CD4-positive, alpha-beta T cell (primary cell): Measurements from ENCODE around the gene PADI1. TPM values are rescaled to one million over a fixed set of nuclear protein-coding genes. Genes with fewer than 3 reads are reported as not detected.

Experiments used
- ATAC-seq: fragments of 200-7000 bp; cut with Tn5 transposase; one replicate; pipeline ENCODE4 v1.10.0; 2022; ENCODE audit warnings: mild to moderate bottlenecking; ENCODE audit not compliant: poor library complexity
- CTCF ChIA-PET: fragments of 350-600 bp; sonication (Branson Sonifier 250); formaldehyde crosslinking; loops from one replicate; lab custom pipeline; 2021; ENCODE audit warnings: antibody characterized with exemption, inconsistent platforms; lab: Charles Lee
- POLR2A ChIA-PET: fragments of 350-600 bp; sonication (Branson Sonifier 250); formaldehyde crosslinking; loops from one replicate; lab custom pipeline; 2021; ENCODE audit warnings: antibody characterized with exemption, inconsistent platforms; lab: Charles Lee
- DNase-seq, 14 experiments: peaks; one replicate each; pipeline ENCODE4 v3.0.0-alpha.2; 2013 to 2020; ENCODE audit warnings: mixed read lengths in 2 of 14
- H3K27ac ChIP-seq, 2 donors: one replicate each; pipeline versions ENCODE4 v1.5.1 to v1.7.0; 2013; ENCODE audit warnings: low read length in 2 of 2, low read depth in 1 of 2, mild to moderate bottlenecking in 1 of 2
- H3K27me3 ChIP-seq, 2 experiments: 1 replicate in 1 of 2; 2 replicates in 1 of 2; pipeline versions ENCODE4 v1.6.1 to v1.7.0; 2013; ENCODE audit warnings: low read length in 2 of 2, control low read depth in 1 of 2, mild to moderate bottlenecking in 1 of 2, moderate library complexity in 1 of 2; ENCODE audit not compliant: insufficient read depth in 2 of 2, control insufficient read depth in 1 of 2
- H3K36me3 ChIP-seq: one replicate; pipeline ENCODE4 v1.6.1; 2013; ENCODE audit warnings: low read length, control low read depth; ENCODE audit not compliant: insufficient read depth
- H3K4me1 ChIP-seq: one replicate; pipeline ENCODE4 v1.6.1; 2013; ENCODE audit warnings: low read length, control low read depth; ENCODE audit not compliant: insufficient read depth
- H3K4me3 ChIP-seq: one replicate; pipeline ENCODE4 v1.5.1; 2013; ENCODE audit warnings: mild to moderate bottlenecking, low read length, moderate library complexity
- H3K9me3 ChIP-seq, 2 experiments: 1 replicate in 1 of 2; 2 replicates in 1 of 2; pipeline versions ENCODE4 v1.6.1 to v1.7.0; 2013; ENCODE audit warnings: low read length in 2 of 2, mild to moderate bottlenecking in 2 of 2, control low read depth in 1 of 2, moderate library complexity in 1 of 2; ENCODE audit not compliant: control insufficient read depth in 1 of 2, insufficient read depth in 1 of 2
- H3K27ac Mint-ChIP-seq: one replicate; pipeline ENCODE4 v1.8.0; 2020; ENCODE audit warnings: mixed read lengths
- H3K27me3 Mint-ChIP-seq: one replicate; pipeline ENCODE4 v1.8.0; 2021; ENCODE audit warnings: mixed read lengths
- H3K36me3 Mint-ChIP-seq: one replicate; pipeline ENCODE4 v1.8.0; 2021; ENCODE audit warnings: low read depth, mixed read lengths
- H3K4me1 Mint-ChIP-seq: one replicate; pipeline ENCODE4 v1.8.0; 2021; ENCODE audit warnings: low read depth, mixed read lengths
- H3K4me3 Mint-ChIP-seq: one replicate; pipeline ENCODE4 v1.8.0; 2020; ENCODE audit warnings: mild to moderate bottlenecking, mixed read lengths
- H3K9me3 Mint-ChIP-seq: one replicate; pipeline ENCODE4 v1.8.0; 2020; ENCODE audit warnings: mixed read lengths
- CTCF ChIP-seq: fragments of 200-600 bp; IDR thresholded peaks from one replicate; pipeline ENCODE4 v1.8.0; 2022; ENCODE audit warnings: antibody characterized with exemption, mild to moderate bottlenecking
- intact Hi-C, 2 experiments: fragments of 100-400 bp; cut with DNase I in 1 of 2; cut with micrococcal nuclease in 1 of 2; formaldehyde crosslinking; loops; one replicate each; pipeline versions ENCODE4 v1.15.1 to v1.9.0; 2023 to 2025; cut with DNase I, micrococcal nuclease
- total RNA-seq, 174 experiments: library from RNA in 2 of 174; stranded (reverse) in 2 of 174; gene quantifications; one replicate each; pipeline ENCODE4 v1.2.3 and lab custom pipeline; 2021 to 2026

PADI1 gene
- total RNA-seq, 2 experiments from 2014 or later, result not detected

GRCh38 chr1:17222557-17222956 is 17.6 kb downstream of the PADI1 start:
- peaks cover 0 to 2% of the 10 kb centered on the region in 2 experiments for H3K27me3 ChIP-seq
- Mint-ChIP-seq H3K36me3 (no peaks in the 10 kb centered on the region), H3K4me1 (no peaks in the 10 kb centered on the region), H3K27me3 (no peaks in the 10 kb centered on the region), H3K9me3 (no peaks in the 10 kb centered on the region), H3K4me3 (no peak overlapping the region), H3K27ac (no peak overlapping the region)
- ATAC-seq (no peak), DNase-seq (no peak)
- CTCF ChIA-PET, result no interaction called here
- H3K4me1 ChIP-seq, result no peaks in the 10 kb centered on the region
- TF ChIP-seq CTCF, result no peak
- no peak overlapping the region for H3K4me3 ChIP-seq
- POLR2A ChIA-PET, result no interaction called here
- no peaks in the 10 kb centered on the region for H3K36me3 ChIP-seq
- H3K9me3 ChIP-seq, result no peaks in the 10 kb centered on the region
- intact Hi-C loops, result no loop called here
- H3K27ac ChIP-seq, result no peak overlapping the region

- DNase-seq (no peak), ATAC-seq (no peak)
- Histone ChIP-seq H3K4me3 (no peak overlapping the region), H3K4me1 (no peaks in the 10 kb centered on the region), H3K9me3 (no peaks in the 10 kb centered on the region), H3K36me3 (no peaks in the 10 kb centered on the region), H3K27ac (no peak overlapping the region), H3K27me3 (peaks cover 0 to 2% of the 10 kb centered on the region in 2 experiments)
- intact Hi-C loops, result no loop called here
- POLR2A ChIA-PET, result no interaction called here
- CTCF ChIA-PET, result no interaction called here
- no peaks in the 10 kb centered on the region for H3K36me3 Mint-ChIP-seq
- no peaks in the 10 kb centered on the region for H3K4me1 Mint-ChIP-seq
- H3K9me3 Mint-ChIP-seq, result no peaks in the 10 kb centered on the region
- H3K27ac Mint-ChIP-seq, result no peak overlapping the region
- TF ChIP-seq CTCF, result no peak
- H3K27me3 Mint-ChIP-seq, result no peaks in the 10 kb centered on the region
- no peak overlapping the region for H3K4me3 Mint-ChIP-seq
Measured at GRCh38 chr1:17224434-17224833, 19.5 kb downstream of the PADI1 start.

- ATAC-seq, result no peak
- Mint-ChIP-seq H3K27me3 (no peaks in the 10 kb centered on the region), H3K27ac (no peak overlapping the region), H3K36me3 (no peaks in the 10 kb centered on the region), H3K4me1 (no peaks in the 10 kb centered on the region), H3K4me3 (no peak overlapping the region), H3K9me3 (no peaks in the 10 kb centered on the region)
- no peak for TF ChIP-seq CTCF
- H3K4me1 ChIP-seq, result no peaks in the 10 kb centered on the region
- ChIA-PET CTCF (no interaction called here), POLR2A (no interaction called here)
- no peak for DNase-seq
- H3K27me3 ChIP-seq, result peaks cover 0 to 2% of the 10 kb centered on the region in 2 experiments
- no peaks in the 10 kb centered on the region for H3K9me3 ChIP-seq
- intact Hi-C loops, result no loop called here
- H3K4me3 ChIP-seq, result no peak overlapping the region
- H3K36me3 ChIP-seq, result no peaks in the 10 kb centered on the region
- no peak overlapping the region for H3K27ac ChIP-seq
Measured at GRCh38 chr1:17225140-17225539, 20.2 kb downstream of the PADI1 start.
